Endodermal cell (in vitro differentiated cells): ENCODE measurements around the gene KIF26B. TPM values are rescaled to one million over a fixed set of nuclear protein-coding genes. Genes with fewer than 3 reads are reported as not detected.
"Not testable (repeated sequence)": the region's sequence is repeated elsewhere in the genome, so short reads cannot be mapped to it uniquely, and the experiment has no call there.

Experiments used
- DNase-seq: peaks from one replicate; pipeline ENCODE4 v3.0.0-alpha.2; 2017
- H3K27ac ChIP-seq: 2 replicates; pipeline ENCODE4 v1.5.1; 2013; ENCODE audit warnings: mild to moderate bottlenecking, low read depth, low read length, moderate library complexity
- H3K27me3 ChIP-seq: 2 replicates; pipeline ENCODE4 v1.6.1; 2013; ENCODE audit warnings: mild to moderate bottlenecking, low read length, moderate library complexity; ENCODE audit not compliant: insufficient read depth, control insufficient read depth, poor library complexity, severe bottlenecking
- H3K36me3 ChIP-seq: 2 replicates; pipeline ENCODE4 v1.7.0; 2013; ENCODE audit warnings: mild to moderate bottlenecking, low read length, moderate library complexity; ENCODE audit not compliant: control insufficient read depth, insufficient read depth
- H3K4me1 ChIP-seq: one replicate; pipeline ENCODE4 v1.7.0; 2013; ENCODE audit warnings: low read length; ENCODE audit not compliant: control insufficient read depth, insufficient read depth
- H3K4me3 ChIP-seq: 2 replicates; pipeline ENCODE4 v1.5.1; 2013; ENCODE audit warnings: mild to moderate bottlenecking, low read length, moderate library complexity
- H3K9ac ChIP-seq: 2 replicates; pipeline ENCODE4 v1.6.1; 2013; ENCODE audit warnings: mild to moderate bottlenecking, low read length, moderate library complexity; ENCODE audit not compliant: poor library complexity, severe bottlenecking; ENCODE audit errors: extremely low read depth
- H3K9me3 ChIP-seq: 2 replicates; pipeline ENCODE4 v1.6.1; 2013; ENCODE audit warnings: mild to moderate bottlenecking, low read length, moderate library complexity; ENCODE audit not compliant: control insufficient read depth
- H3K27ac Mint-ChIP-seq: 2 replicates; pipeline ENCODE4 v1.8.0; 2020; ENCODE audit warnings: mixed read lengths
- H3K27me3 Mint-ChIP-seq: 2 replicates; pipeline ENCODE4 v1.8.0; 2021; ENCODE audit warnings: mild to moderate bottlenecking, mixed read lengths; ENCODE audit not compliant: insufficient read depth
- H3K36me3 Mint-ChIP-seq: 2 replicates; pipeline ENCODE4 v1.8.0; 2020; ENCODE audit warnings: low read depth, mixed read lengths
- H3K4me1 Mint-ChIP-seq: 2 replicates; pipeline ENCODE4 v1.8.0; 2020; ENCODE audit warnings: mixed read lengths
- H3K4me3 Mint-ChIP-seq: 2 replicates; pipeline ENCODE4 v1.8.0; 2020; ENCODE audit warnings: mild to moderate bottlenecking, moderate library complexity, mixed read lengths
- H3K9me3 Mint-ChIP-seq: 2 replicates; pipeline ENCODE4 v1.8.0; 2020; ENCODE audit warnings: mild to moderate bottlenecking, mixed read lengths
- WGBS, 2 experiments: methylation state at CpG; one replicate each; pipeline versions ENCODE4 v1.1.5 to v1.1.7; 2013; ENCODE audit warnings: missing lambda C conversion rate in 2 of 2, mixed read lengths in 1 of 2; ENCODE audit not compliant: insufficient coverage in 1 of 2, insufficient read length in 1 of 2; 5-methylcytosine and 5-hydroxymethylcytosine counted together
- total RNA-seq, 2 donors: library from RNA; stranded (reverse); fragmentation: NEBNext Ultra II Directional in 1 of 2; extraction: Animal tissue kit (Norgen Biotek cat#: 25700) in 1 of 2; gene quantifications; 2 replicates in 1 of 2; 3 replicates in 1 of 2; pipeline ENCODE4 v1.2.1, GENCODE V29; 2021
- TF ChIP-seq, protein P1 (sequence below): fragments of 200-600 bp; sonication (generic); conservative IDR thresholded peaks from 2 replicates; pipeline ENCODE4 v1.5.0; 2021; ENCODE audit warnings: antibody characterized with exemption, mild to moderate bottlenecking

KIF26B gene
- total RNA-seq, 2 donors from 2014 or later = 12.3 to 21.0 TPM

DNA sequence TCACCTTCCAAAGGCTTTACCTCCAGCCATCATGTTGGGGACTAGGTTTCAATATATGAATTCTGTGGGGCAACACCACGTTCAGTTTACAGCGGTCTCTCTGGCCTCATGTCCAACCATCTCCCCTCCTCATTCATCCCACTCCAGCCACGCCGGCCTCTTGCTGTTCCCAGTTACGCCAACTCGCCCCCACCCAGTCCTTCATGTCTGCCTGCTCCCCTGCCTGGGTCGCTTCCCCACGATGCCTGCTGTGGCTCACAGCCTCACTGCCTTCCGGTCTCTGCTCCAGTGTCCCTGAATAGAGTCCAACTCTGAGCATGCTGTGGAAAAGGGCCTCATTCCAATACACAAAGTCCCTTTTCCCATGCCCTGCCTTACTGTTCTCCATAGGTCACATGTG, 193.8 kb downstream of the KIF26B start:
- Mint-ChIP-seq H3K4me3 (no peak overlapping the region), H3K27me3 (peaks cover 4% of the 10 kb centered on the region), H3K27ac (peak overlapping the region; percentile 31), H3K36me3 (peaks cover 9% of the 10 kb centered on the region), H3K4me1 (peaks cover 13% of the 10 kb centered on the region), H3K9me3 (peaks cover 1% of the 10 kb centered on the region)
- TF ChIP-seq, protein P1, sequence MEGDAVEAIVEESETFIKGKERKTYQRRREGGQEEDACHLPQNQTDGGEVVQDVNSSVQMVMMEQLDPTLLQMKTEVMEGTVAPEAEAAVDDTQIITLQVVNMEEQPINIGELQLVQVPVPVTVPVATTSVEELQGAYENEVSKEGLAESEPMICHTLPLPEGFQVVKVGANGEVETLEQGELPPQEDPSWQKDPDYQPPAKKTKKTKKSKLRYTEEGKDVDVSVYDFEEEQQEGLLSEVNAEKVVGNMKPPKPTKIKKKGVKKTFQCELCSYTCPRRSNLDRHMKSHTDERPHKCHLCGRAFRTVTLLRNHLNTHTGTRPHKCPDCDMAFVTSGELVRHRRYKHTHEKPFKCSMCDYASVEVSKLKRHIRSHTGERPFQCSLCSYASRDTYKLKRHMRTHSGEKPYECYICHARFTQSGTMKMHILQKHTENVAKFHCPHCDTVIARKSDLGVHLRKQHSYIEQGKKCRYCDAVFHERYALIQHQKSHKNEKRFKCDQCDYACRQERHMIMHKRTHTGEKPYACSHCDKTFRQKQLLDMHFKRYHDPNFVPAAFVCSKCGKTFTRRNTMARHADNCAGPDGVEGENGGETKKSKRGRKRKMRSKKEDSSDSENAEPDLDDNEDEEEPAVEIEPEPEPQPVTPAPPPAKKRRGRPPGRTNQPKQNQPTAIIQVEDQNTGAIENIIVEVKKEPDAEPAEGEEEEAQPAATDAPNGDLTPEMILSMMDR = no peak
- no peaks in the 10 kb centered on the region for H3K27me3 ChIP-seq
- DNase-seq = no peak
- H3K9ac ChIP-seq = no peak overlapping the region
- no peaks in the 10 kb centered on the region for H3K4me1 ChIP-seq
- H3K27ac ChIP-seq = no peak overlapping the region
- no peak overlapping the region for H3K4me3 ChIP-seq
- peaks cover 9% of the 10 kb centered on the region for H3K9me3 ChIP-seq
- WGBS, 2 experiments = 94 to 97% methylated on average over 8 to 9 of the region's 9 CpGs
- no peaks in the 10 kb centered on the region for H3K36me3 ChIP-seq

DNA sequence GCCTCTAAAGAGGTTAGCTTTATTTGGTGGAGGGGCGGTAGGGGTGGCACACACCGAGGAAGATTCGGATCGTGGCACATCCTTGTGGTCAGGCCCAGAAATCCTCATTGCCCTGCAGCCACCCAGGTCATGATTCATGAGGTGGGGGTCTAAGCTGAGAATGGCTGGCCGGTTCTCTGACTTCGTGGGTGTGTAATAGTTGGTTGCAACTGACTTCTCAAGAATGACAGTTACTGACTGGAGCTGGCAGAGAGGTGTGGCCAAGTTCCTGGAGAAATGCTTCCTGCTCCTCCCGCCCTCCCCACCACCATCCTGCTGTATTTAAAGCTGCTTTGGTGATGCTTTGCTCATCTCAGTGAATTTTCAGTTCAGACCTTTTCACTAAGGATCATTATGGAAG, 198.6 kb downstream of the KIF26B start:
- Mint-ChIP-seq H3K4me3 (no peak overlapping the region), H3K27ac (no peak overlapping the region), H3K4me1 (peaks cover 4% of the 10 kb centered on the region), H3K27me3 (peaks cover 2% of the 10 kb centered on the region), H3K36me3 (no peaks in the 10 kb centered on the region), H3K9me3 (no peaks in the 10 kb centered on the region)
- TF ChIP-seq, protein P1 = no peak
- no peaks in the 10 kb centered on the region for H3K27me3 ChIP-seq
- peaks cover under 1% of the 10 kb centered on the region for H3K9me3 ChIP-seq
- WGBS, 2 experiments = 89 to 100% methylated on average over 4 to 7 of the region's 7 CpGs
- no peak overlapping the region for H3K4me3 ChIP-seq
- no peaks in the 10 kb centered on the region for H3K4me1 ChIP-seq
- H3K36me3 ChIP-seq = no peaks in the 10 kb centered on the region
- H3K9ac ChIP-seq = no peak overlapping the region
- no peak for DNase-seq
- no peak overlapping the region for H3K27ac ChIP-seq

DNA sequence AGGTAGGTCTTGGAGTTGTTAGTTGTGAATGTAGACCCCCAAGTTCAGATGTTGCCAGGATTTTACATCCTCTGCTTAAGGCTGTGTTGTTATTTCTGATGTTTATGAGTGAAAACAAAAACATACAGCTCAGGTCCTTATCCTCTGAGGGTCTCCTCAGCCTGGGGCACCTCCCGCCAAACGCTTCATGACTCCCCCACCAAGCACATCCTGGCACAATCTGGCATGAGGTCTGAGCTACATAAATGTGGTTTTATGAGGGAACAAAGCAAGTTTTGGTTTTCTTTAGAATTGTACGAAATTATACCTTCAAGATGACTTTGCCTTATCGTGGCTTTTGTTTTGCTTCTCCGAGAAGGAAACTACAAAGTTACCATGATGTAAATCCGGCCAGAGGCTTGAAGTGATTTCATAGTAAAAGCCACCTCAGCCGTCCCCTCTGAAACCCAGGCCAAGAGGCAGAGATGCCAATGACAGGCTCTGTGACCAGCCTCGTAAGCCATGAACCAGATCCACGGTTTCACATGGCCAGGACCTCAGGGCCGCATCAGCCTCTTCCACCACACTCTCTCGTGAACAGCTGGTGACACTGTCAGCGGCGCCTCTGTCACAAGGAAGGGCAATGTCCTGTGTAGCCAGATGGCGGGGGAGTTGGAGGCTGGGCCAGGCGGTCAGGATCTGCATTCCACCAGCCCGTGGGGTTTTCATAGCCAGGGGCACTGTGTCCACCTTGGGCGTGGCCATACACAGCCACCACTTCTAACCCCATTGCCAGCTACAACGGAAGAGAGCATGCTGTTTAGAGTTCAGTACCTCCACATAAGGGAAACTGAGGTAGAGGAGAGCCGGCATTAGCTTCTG, 199.4 kb downstream of the KIF26B start:
- H3K9me3 ChIP-seq = no peaks in the 10 kb centered on the region
- Mint-ChIP-seq H3K9me3 (no peaks in the 10 kb centered on the region), H3K27me3 (no peaks in the 10 kb centered on the region), H3K36me3 (no peaks in the 10 kb centered on the region), H3K4me3 (no peak overlapping the region), H3K4me1 (peaks cover 4% of the 10 kb centered on the region), H3K27ac (no peak overlapping the region)
- H3K27me3 ChIP-seq = no peaks in the 10 kb centered on the region
- H3K4me3 ChIP-seq = no peak overlapping the region
- 92 to 94% methylated on average over 7 to 19 of the region's 19 CpGs for WGBS, 2 experiments
- no peak for DNase-seq
- H3K27ac ChIP-seq = no peak overlapping the region
- no peak overlapping the region for H3K9ac ChIP-seq
- H3K36me3 ChIP-seq = no peaks in the 10 kb centered on the region
- TF ChIP-seq, protein P1 = no peak
- no peaks in the 10 kb centered on the region for H3K4me1 ChIP-seq

DNA sequence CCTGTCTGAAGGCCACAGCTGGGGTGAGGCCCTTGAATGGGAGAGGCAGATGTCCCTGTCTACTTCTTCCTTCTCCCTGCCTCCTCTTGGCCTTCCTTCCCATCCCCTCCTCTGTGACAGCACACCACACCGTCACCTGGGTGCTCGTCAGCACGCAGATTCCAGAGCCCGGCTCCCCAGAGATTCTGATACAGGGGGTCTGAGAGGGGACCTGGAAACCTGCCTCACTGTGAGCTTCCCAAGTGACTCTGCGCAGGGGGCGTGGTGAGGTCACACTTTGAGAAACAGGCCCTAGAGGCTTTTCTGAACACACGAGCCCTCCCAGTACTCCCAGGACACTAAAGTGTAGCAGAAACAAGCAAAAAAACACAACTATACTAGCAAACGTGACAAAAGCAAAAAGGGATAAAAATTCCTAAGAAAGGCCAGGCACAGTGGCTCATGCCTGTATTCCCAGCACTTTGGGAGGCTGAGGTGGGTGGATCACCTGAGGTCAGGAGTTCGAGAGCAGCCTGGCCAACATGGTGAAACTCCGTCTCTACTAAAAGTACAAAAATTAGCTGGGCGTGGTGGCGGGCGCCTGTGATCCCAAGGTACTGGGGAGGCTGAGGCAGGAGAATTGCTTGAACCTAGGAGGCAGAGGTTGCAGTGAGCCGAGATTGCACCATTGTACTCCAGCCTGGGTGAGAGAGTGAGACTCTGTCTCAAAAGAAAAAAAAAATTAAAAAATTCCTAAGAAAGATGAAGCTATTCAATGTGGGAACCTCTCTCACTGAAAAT, 201.3 kb downstream of the KIF26B start:
- not testable (repeated sequence) for H3K27ac Mint-ChIP-seq, H3K4me3 Mint-ChIP-seq, H3K9ac ChIP-seq, H3K9me3 ChIP-seq, H3K36me3 ChIP-seq, DNase-seq, H3K4me3 ChIP-seq, H3K4me1 ChIP-seq, H3K36me3 Mint-ChIP-seq, H3K4me1 Mint-ChIP-seq, H3K9me3 Mint-ChIP-seq, H3K27me3 ChIP-seq, H3K27ac ChIP-seq, H3K27me3 Mint-ChIP-seq
- 95 to 100% methylated on average over 3 to 14 of the region's 14 CpGs for WGBS, 2 experiments
